HTERT RPE-1 (cell line): Measurements from ENCODE around the gene ZP4.
"Not testable (repeated sequence)": the region's sequence is repeated elsewhere in the genome, so short reads cannot be mapped to it uniquely, and the experiment has no call there.

ENCODE experiments used
- in situ Hi-C: fragments of 300-500 bp; cut with MboI; formaldehyde crosslinking; loops from 4 replicates; pipeline ENCODE4 v1.14.3; 2020; ENCODE audit warnings: low sequenced_read_pairs

ZP4 gene

GRCh38 chr1:237878406-237878805, 12.3 kb downstream of the ZP4 start:
- in situ Hi-C loops: no loop called here

- in situ Hi-C loops: no loop called here
Measured at GRCh38 chr1:237877631-237878030, 13.1 kb downstream of the ZP4 start.

GRCh38 chr1:237875291-237875690, 15.4 kb downstream of the ZP4 start:
- in situ Hi-C loops: no loop called here

GRCh38 chr1:237873487-237874211, 17.1 kb downstream of the ZP4 start:
- in situ Hi-C loops: no loop called here

GRCh38 chr1:237868817-237869600, 21.7 kb downstream of the ZP4 start:
- in situ Hi-C loops: no loop called here

- in situ Hi-C loops: no loop called here
Measured at GRCh38 chr1:237867380-237867888, 23.3 kb downstream of the ZP4 start.

GRCh38 chr1:237864338-237865244, 26.1 kb downstream of the ZP4 start:
- in situ Hi-C loops: no loop called here

GRCh38 chr1:237863234-237863633, 27.5 kb downstream of the ZP4 start:
- in situ Hi-C loops: no loop called here

- in situ Hi-C loops: no loop called here
Measured at GRCh38 chr1:237861944-237862343, 28.8 kb downstream of the ZP4 start.

GRCh38 chr1:237858992-237859391, 31.7 kb downstream of the ZP4 start:
- in situ Hi-C loops: no loop called here

GRCh38 chr1:237857455-237857854, 33.3 kb downstream of the ZP4 start:
- in situ Hi-C loops: no loop called here

- in situ Hi-C loops: no loop called here
Measured at GRCh38 chr1:237852342-237852741, 38.4 kb downstream of the ZP4 start.

GRCh38 chr1:237851210-237851845, 39.4 kb downstream of the ZP4 start:
- in situ Hi-C loops: no loop called here

GRCh38 chr1:237843516-237843915, 47.2 kb downstream of the ZP4 start:
- in situ Hi-C loops: not testable (repeated sequence)

GRCh38 chr1:237841485-237841884, 49.2 kb downstream of the ZP4 start:
- in situ Hi-C loops: no loop called here

GRCh38 chr1:237838904-237839534, 51.7 kb downstream of the ZP4 start:
- in situ Hi-C loops: no loop called here

GRCh38 chr1:237838320-237838719, 52.4 kb downstream of the ZP4 start:
- in situ Hi-C loops: no loop called here

GRCh38 chr1:237834461-237834860, 56.3 kb downstream of the ZP4 start:
- in situ Hi-C loops: no loop called here

GRCh38 chr1:237834048-237834447, 56.7 kb downstream of the ZP4 start:
- in situ Hi-C loops: no loop called here

- in situ Hi-C loops: no loop called here
Measured at GRCh38 chr1:237832858-237833257, 57.9 kb downstream of the ZP4 start.
